ENCODE data around the gene EDEM3.

EDEM3 gene

DNA sequence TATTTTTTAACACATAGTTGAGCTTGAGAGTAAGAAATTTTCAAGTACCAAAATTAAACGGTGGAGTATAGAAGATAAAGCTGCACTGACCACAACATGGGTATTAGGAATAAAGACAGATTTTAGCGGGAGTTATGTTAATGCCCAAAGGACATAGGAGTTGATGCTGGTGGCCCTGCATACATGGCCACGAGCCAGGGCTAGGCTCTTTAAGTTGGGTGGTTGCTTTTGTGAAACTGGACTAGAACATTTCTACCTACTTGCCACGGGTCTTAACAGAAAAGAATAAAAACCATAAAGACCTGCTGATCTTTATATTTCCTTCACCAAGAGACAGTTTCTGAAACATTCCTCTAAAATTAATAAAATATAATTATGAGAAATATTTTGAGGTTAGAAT is 14.9 kb downstream of the EDEM3 start:
- Histone ChIP-seq H2BK15ac (ENCODE audit: low read length) (no peak overlapping the region), H2BK5ac (ENCODE audit: low read length) (no peak overlapping the region), H2BK12ac (ENCODE audit: low read length) (no peak overlapping the region), H3K14ac (ENCODE audit: low read length) (no peak overlapping the region), H3K79me1 (ENCODE audit: low read depth, low read length) (no peaks in the 10 kb centered on the region), H3K4me1 (ENCODE audit: control insufficient read depth in 2 of 2, insufficient read depth in 1 of 2, low read depth in 1 of 2, low read length in 2 of 2) (no peaks in the 10 kb centered on the region), H3K27ac (replicated peaks; ENCODE audit: low read length) (no peak overlapping the region), H2AK5ac (ENCODE audit: low read depth, low read length) (no peak overlapping the region), H3K36me3 (replicated peaks in 1 of 2; ENCODE audit: control insufficient read depth in 2 of 2, insufficient read depth in 2 of 2, low read length in 2 of 2) (peaks cover 0 to 5% of the 10 kb centered on the region in 2 donors), H4K91ac (ENCODE audit: low read depth, low read length, poor library complexity) (no peak overlapping the region), H3K9me3 (replicated peaks in 1 of 2; ENCODE audit: control insufficient read depth in 2 of 2, insufficient read depth in 1 of 2, low read depth in 1 of 2, low read length in 2 of 2) (no peaks in the 10 kb centered on the region), H3K4me2 (ENCODE audit: insufficient read depth, low read length, poor library complexity, severe bottlenecking) (no peak overlapping the region), H3K4ac (ENCODE audit: low read length) (no peak overlapping the region), H3K9ac (ENCODE audit: low read depth, low read length, poor library complexity) (no peak overlapping the region), H3K27me3 (ENCODE audit: control insufficient read depth in 3 of 3, insufficient read depth in 3 of 3, low read depth in 1 of 3, low read length in 3 of 3) (no peaks in the 10 kb centered on the region), H2BK120ac (ENCODE audit: low read depth, low read length) (no peak overlapping the region), H3K23ac (ENCODE audit: low read depth, low read length, poor library complexity) (no peak overlapping the region), H2AFZ (ENCODE audit: low read length) (no peak overlapping the region), H4K8ac (ENCODE audit: low read depth, low read length) (no peak overlapping the region), H3K4me3 (ENCODE audit: low read length in 2 of 2) (no peak overlapping the region), H3K18ac (ENCODE audit: low read length) (no peak overlapping the region)
- DNase-seq (ENCODE audit: low spot score), result no peak
- WGBS, 2 donors (ENCODE audit: extremely low coverage in 2 of 2, insufficient read length in 2 of 2, insufficient replicate concordance in 1 of 2), result no CpG with 5 or more reads among the region's 4 CpGs

DNA sequence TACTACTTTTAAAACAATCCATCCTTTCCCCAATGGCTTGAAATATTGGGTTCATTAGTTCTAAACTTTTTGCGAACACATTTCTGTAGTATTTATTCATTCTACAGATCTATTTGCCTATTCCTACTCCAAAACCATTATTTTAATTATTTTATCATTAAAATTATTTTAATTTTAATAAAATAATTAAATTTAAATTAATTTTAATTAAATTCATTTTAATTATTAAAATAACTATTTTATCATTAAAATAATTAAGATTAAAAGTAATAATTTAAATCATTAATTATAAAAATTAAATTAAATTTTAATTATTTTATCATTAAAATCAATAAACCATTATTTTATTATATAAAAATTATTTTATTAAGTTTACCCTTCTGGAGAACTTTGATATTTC is 15.6 kb downstream of the EDEM3 start:
- Histone ChIP-seq H3K36me3 (replicated peaks in 1 of 2; ENCODE audit: control insufficient read depth in 2 of 2, insufficient read depth in 2 of 2, low read length in 2 of 2) (peaks cover 0 to 11% of the 10 kb centered on the region in 2 donors), H3K9ac (ENCODE audit: low read depth, low read length, poor library complexity) (no peak overlapping the region), H2AK5ac (ENCODE audit: low read depth, low read length) (no peak overlapping the region), H2BK15ac (ENCODE audit: low read length) (no peak overlapping the region), H3K14ac (ENCODE audit: low read length) (no peak overlapping the region), H3K27ac (replicated peaks; ENCODE audit: low read length) (no peak overlapping the region), H4K8ac (ENCODE audit: low read depth, low read length) (no peak overlapping the region), H3K27me3 (ENCODE audit: control insufficient read depth in 3 of 3, insufficient read depth in 3 of 3, low read depth in 1 of 3, low read length in 3 of 3) (no peaks in the 10 kb centered on the region), H3K9me3 (replicated peaks in 1 of 2; ENCODE audit: control insufficient read depth in 2 of 2, insufficient read depth in 1 of 2, low read depth in 1 of 2, low read length in 2 of 2) (no peaks in the 10 kb centered on the region), H3K79me1 (ENCODE audit: low read depth, low read length) (no peaks in the 10 kb centered on the region), H3K23ac (ENCODE audit: low read depth, low read length, poor library complexity) (no peak overlapping the region), H2AFZ (ENCODE audit: low read length) (no peak overlapping the region), H4K91ac (ENCODE audit: low read depth, low read length, poor library complexity) (no peak overlapping the region), H2BK120ac (ENCODE audit: low read depth, low read length) (no peak overlapping the region), H3K4me1 (ENCODE audit: control insufficient read depth in 2 of 2, insufficient read depth in 1 of 2, low read depth in 1 of 2, low read length in 2 of 2) (no peaks in the 10 kb centered on the region), H3K4me2 (ENCODE audit: insufficient read depth, low read length, poor library complexity, severe bottlenecking) (no peak overlapping the region), H2BK5ac (ENCODE audit: low read length) (no peak overlapping the region), H2BK12ac (ENCODE audit: low read length) (no peak overlapping the region), H3K4me3 (ENCODE audit: low read length in 2 of 2) (no peak overlapping the region), H3K4ac (ENCODE audit: low read length) (no peak overlapping the region), H3K18ac (ENCODE audit: low read length) (no peak overlapping the region)
- DNase-seq (ENCODE audit: low spot score), result no peak
- WGBS, 2 donors (ENCODE audit: extremely low coverage in 2 of 2, insufficient read length in 2 of 2, insufficient replicate concordance in 1 of 2), result no CpG with 5 or more reads among the region's 1 CpG

DNA sequence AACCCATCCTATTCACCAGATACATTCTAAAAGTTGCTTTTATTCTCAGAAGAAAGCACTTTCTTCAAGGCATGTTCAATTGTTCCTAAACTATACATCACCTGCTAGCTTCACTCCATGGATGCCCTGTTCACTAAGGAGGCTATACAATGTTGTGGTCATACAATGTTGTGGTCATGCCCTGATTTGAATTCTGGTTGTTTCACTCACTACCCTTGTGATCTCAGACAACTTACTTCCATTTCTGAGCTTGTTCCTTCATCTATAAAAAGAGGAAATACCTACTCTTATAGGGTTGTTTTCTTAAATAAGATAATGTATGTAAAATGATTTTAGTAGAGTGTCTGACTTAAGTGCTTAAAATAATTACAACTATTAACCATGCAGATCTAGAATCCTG is 19.7 kb downstream of the EDEM3 start:
- Histone ChIP-seq H2BK15ac (ENCODE audit: low read length) (no peak overlapping the region), H2AFZ (ENCODE audit: low read length) (no peak overlapping the region), H2AK5ac (ENCODE audit: low read depth, low read length) (no peak overlapping the region), H3K4me1 (ENCODE audit: control insufficient read depth in 2 of 2, insufficient read depth in 1 of 2, low read depth in 1 of 2, low read length in 2 of 2) (no peaks in the 10 kb centered on the region), H3K23ac (ENCODE audit: low read depth, low read length, poor library complexity) (no peak overlapping the region), H2BK120ac (ENCODE audit: low read depth, low read length) (no peak overlapping the region), H4K8ac (ENCODE audit: low read depth, low read length) (no peak overlapping the region), H3K79me1 (ENCODE audit: low read depth, low read length) (no peaks in the 10 kb centered on the region), H3K9ac (ENCODE audit: low read depth, low read length, poor library complexity) (no peak overlapping the region), H3K4me3 (ENCODE audit: low read length in 2 of 2) (no peak overlapping the region), H3K27ac (replicated peaks; ENCODE audit: low read length) (no peak overlapping the region), H3K18ac (ENCODE audit: low read length) (no peak overlapping the region), H2BK5ac (ENCODE audit: low read length) (no peak overlapping the region), H3K14ac (ENCODE audit: low read length) (no peak overlapping the region), H4K91ac (ENCODE audit: low read depth, low read length, poor library complexity) (no peak overlapping the region), H3K4ac (ENCODE audit: low read length) (no peak overlapping the region), H3K4me2 (ENCODE audit: insufficient read depth, low read length, poor library complexity, severe bottlenecking) (no peak overlapping the region), H2BK12ac (ENCODE audit: low read length) (no peak overlapping the region), H3K36me3 (replicated peaks in 1 of 2; ENCODE audit: control insufficient read depth in 2 of 2, insufficient read depth in 2 of 2, low read length in 2 of 2) (peaks cover 2 to 36% of the 10 kb centered on the region in 2 donors), H3K9me3 (replicated peaks in 1 of 2; ENCODE audit: control insufficient read depth in 2 of 2, insufficient read depth in 1 of 2, low read depth in 1 of 2, low read length in 2 of 2) (no peaks in the 10 kb centered on the region), H3K27me3 (ENCODE audit: control insufficient read depth in 3 of 3, insufficient read depth in 3 of 3, low read depth in 1 of 3, low read length in 3 of 3) (no peaks in the 10 kb centered on the region)
- DNase-seq (ENCODE audit: low spot score), result no peak

DNA sequence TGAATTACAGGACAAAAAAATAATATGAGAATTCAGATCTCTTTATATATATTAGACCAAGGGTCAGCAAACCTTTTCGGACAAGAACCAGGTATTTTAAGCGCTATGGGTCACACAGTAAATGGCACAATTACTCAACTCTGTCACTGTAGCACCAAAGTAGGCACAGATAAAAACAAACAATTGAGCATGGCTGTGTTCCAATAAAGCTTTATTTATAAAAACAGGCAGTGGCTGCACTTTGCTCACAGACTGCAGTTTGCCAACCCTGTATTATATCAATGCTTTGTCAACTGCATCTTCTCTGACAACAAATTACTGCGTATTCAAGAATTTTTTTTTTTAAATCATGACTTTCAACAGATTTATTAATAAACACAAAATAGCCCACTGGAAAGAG is 29.8 kb downstream of the EDEM3 start:
- H3K4me3 ChIP-seq (ENCODE audit: low read length in 2 of 2), result no peak overlapping the region
- no peak overlapping the region for H4K91ac ChIP-seq (ENCODE audit: low read depth, low read length, poor library complexity)
- no peak overlapping the region for H2AK5ac ChIP-seq (ENCODE audit: low read depth, low read length)
- no peak overlapping the region for H3K9ac ChIP-seq (ENCODE audit: low read depth, low read length, poor library complexity)
- H3K4ac ChIP-seq (ENCODE audit: low read length), result no peak overlapping the region
- H2BK15ac ChIP-seq (ENCODE audit: low read length), result no peak overlapping the region
- H3K4me1 ChIP-seq (ENCODE audit: control insufficient read depth in 2 of 2, insufficient read depth in 1 of 2, low read depth in 1 of 2, low read length in 2 of 2), result no peaks in the 10 kb centered on the region
- H2AFZ ChIP-seq (ENCODE audit: low read length), result no peak overlapping the region
- no peaks in the 10 kb centered on the region for H3K79me1 ChIP-seq (ENCODE audit: low read depth, low read length)
- no peak overlapping the region for H3K27ac ChIP-seq (replicated peaks; ENCODE audit: low read length)
- H3K36me3 ChIP-seq (replicated peaks in 1 of 2; ENCODE audit: control insufficient read depth in 2 of 2, insufficient read depth in 2 of 2, low read length in 2 of 2), result peaks cover 3 to 51% of the 10 kb centered on the region in 2 donors
- no peaks in the 10 kb centered on the region for H3K27me3 ChIP-seq (ENCODE audit: control insufficient read depth in 3 of 3, insufficient read depth in 3 of 3, low read depth in 1 of 3, low read length in 3 of 3)
- H3K4me2 ChIP-seq (ENCODE audit: insufficient read depth, low read length, poor library complexity, severe bottlenecking), result no peak overlapping the region
- no peak overlapping the region for H3K14ac ChIP-seq (ENCODE audit: low read length)
- no peak for DNase-seq (ENCODE audit: low spot score)
- no peak overlapping the region for H3K23ac ChIP-seq (ENCODE audit: low read depth, low read length, poor library complexity)
- H2BK120ac ChIP-seq (ENCODE audit: low read depth, low read length), result no peak overlapping the region
- no peak overlapping the region for H4K8ac ChIP-seq (ENCODE audit: low read depth, low read length)
- no peak overlapping the region for H2BK12ac ChIP-seq (ENCODE audit: low read length)
- no CpG with 5 or more reads among the region's 3 CpGs for WGBS, 2 donors (ENCODE audit: extremely low coverage in 2 of 2, insufficient read length in 2 of 2, insufficient replicate concordance in 1 of 2)
- H2BK5ac ChIP-seq (ENCODE audit: low read length), result no peak overlapping the region
- H3K18ac ChIP-seq (ENCODE audit: low read length), result no peak overlapping the region
- no peaks in the 10 kb centered on the region for H3K9me3 ChIP-seq (replicated peaks in 1 of 2; ENCODE audit: control insufficient read depth in 2 of 2, insufficient read depth in 1 of 2, low read depth in 1 of 2, low read length in 2 of 2)
